Esophagus squamous epithelium (tissue), 5 donors: ENCODE results near the gene IFNA8. TPM values are rescaled to one million over a fixed set of nuclear protein-coding genes. Genes with fewer than 3 reads are reported as not detected.

ENCODE experiments used
- DNase-seq: peaks from one replicate; lab custom pipeline; 2025; lab: John Stamatoyannopoulos, UW
- H3K27ac ChIP-seq, 4 donors: fragments of 200-600 bp; sonication (generic); one replicate each; pipeline ENCODE4 v1.5.1; 2016 to 2019; ENCODE audit warnings: mild to moderate bottlenecking in 1 of 4
- H3K27me3 ChIP-seq, 4 donors: fragments of 200-600 bp; sonication (generic); 1 replicate in 3 of 4; 2 replicates in 1 of 4; pipeline versions ENCODE4 v1.5.1 to v1.6.0; 2017 to 2021; ENCODE audit warnings: antibody characterized with exemption in 1 of 4
- H3K36me3 ChIP-seq, 3 donors: fragments of 200-600 bp; sonication (generic); one replicate each; pipeline ENCODE4 v1.5.1; 2016 to 2019
- H3K4me1 ChIP-seq, 3 donors: fragments of 200-600 bp; sonication (generic); one replicate each; pipeline ENCODE4 v1.5.1; 2017 to 2019
- H3K4me3 ChIP-seq, 4 donors: fragments of 200-600 bp; sonication (generic); 1 replicate in 3 of 4; 2 replicates in 1 of 4; pipeline ENCODE4 v1.5.1; 2016 to 2019; ENCODE audit warnings: mild to moderate bottlenecking in 2 of 4, moderate library complexity in 1 of 4
- H3K9me3 ChIP-seq, 3 donors: fragments of 200-600 bp; sonication (generic); one replicate each; pipeline ENCODE4 v1.5.1; 2016 to 2019
- POLR2A ChIP-seq, 4 donors: fragments of 450-650 bp; IDR thresholded peaks; one replicate each; pipeline ENCODE4 v1.6.1; 2017; ENCODE audit warnings: antibody characterized with exemption in 4 of 4, mild to moderate bottlenecking in 4 of 4, moderate library complexity in 3 of 4
- WGBS, 2 donors: methylation state at CpG; one replicate each; pipeline ENCODE4 v1.1.5; 2018; 5-methylcytosine and 5-hydroxymethylcytosine counted together
- intact Hi-C: fragments of 100-400 bp; cut with DNase I; formaldehyde crosslinking; loops from one replicate; pipeline ENCODE4 v1.15.0; 2022
- total RNA-seq, 4 donors: library from RNA; depleted of rRNA; stranded (reverse); fragments of >200 nt; gene quantifications; one replicate each; pipeline ENCODE4 v1.1.0, GENCODE V29; 2016
- TF ChIP-seq, protein P1 (sequence below), 6 experiments: fragments of 450-650 bp in 4 of 6; fragments of 200-600 bp in 2 of 6; sonication (generic) in 2 of 6; IDR thresholded peaks; one replicate each; pipeline ENCODE4 v1.5.1; 2016 to 2019; ENCODE audit warnings: antibody characterized with exemption in 6 of 6, mild to moderate bottlenecking in 4 of 6, moderate library complexity in 4 of 6
- donor health status: DM: yes; HTN: yes; CAD: no.

Gene IFNA8
- total RNA-seq, 4 donors from 2014 or later: not detected

DNA sequence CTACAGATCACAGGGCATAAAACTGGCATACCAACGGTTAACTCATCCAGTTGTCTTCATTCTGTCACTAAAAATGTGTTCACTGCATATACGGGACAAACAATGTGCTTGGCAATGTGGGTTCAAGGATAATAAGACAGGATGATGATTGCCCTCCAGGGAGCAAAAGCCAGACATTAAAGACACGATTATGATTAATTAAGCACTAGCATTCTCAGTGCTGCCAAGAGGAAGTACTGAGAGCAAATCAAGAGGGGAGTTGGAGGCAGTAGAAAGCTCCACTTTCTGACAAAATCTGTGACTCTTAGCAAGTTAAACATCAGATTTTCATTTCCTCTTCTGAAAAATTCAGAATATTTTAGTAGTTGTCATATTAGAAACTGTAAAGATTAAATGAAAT is 9.0 kb upstream of the IFNA8 start:
- 9% methylated on average over 3 of the region's 3 CpGs for WGBS, 2 donors
- peaks cover 0 to 72% (median 5%) of the 10 kb centered on the region in 4 donors for H3K27me3 ChIP-seq

DNA sequence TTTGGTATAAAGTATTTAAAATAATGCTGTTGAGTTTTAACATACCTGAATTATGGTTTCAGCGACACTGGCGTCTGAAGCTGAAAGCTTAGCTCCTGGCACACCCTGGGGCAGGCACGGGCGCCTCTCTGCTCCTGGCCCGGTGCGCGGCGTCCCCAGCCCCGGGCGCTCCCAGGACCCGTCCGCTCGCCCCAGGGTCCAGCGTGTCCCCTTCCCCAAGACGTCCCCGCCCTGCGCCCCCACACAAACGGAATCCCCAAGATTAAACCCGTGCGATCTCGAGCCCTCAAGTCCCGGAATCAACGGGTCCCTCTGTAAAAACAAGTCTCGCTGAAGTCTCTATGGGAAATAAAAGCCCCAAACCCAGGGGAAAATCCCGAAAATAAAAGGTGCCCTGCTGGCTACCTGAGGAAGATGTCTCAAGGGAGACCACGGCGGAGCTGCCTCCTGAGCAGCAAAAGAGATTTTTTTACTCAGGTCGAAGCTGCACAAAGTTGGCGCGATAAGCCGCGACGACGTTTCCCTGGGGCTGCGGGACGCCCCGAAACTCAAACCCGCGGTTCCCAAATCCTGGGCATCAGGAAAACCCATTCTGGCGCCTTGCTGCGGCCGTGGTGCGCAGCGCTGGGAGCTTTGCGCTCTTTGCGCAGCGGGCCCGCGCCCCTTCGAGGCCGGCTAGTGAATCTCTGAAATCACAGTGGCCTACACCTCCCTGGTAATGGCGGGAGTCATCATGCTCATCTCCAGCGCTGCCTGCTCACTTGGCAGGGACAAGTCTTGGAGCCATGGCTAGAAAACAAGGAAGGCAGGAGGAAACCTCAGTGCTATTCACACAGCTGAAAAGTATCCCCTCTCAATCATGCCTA is 6.3 kb upstream of the IFNA8 start:
- peaks cover 0 to 50% (median 5%) of the 10 kb centered on the region in 4 donors for H3K27me3 ChIP-seq
- 6% methylated on average over 27 of the region's 53 CpGs; no CpG with 5 or more reads in 1 of the 2 donors for WGBS, 2 donors
- no peak overlapping the region for H3K27ac ChIP-seq
- DNase-seq: no peak
- TF ChIP-seq, protein P1, sequence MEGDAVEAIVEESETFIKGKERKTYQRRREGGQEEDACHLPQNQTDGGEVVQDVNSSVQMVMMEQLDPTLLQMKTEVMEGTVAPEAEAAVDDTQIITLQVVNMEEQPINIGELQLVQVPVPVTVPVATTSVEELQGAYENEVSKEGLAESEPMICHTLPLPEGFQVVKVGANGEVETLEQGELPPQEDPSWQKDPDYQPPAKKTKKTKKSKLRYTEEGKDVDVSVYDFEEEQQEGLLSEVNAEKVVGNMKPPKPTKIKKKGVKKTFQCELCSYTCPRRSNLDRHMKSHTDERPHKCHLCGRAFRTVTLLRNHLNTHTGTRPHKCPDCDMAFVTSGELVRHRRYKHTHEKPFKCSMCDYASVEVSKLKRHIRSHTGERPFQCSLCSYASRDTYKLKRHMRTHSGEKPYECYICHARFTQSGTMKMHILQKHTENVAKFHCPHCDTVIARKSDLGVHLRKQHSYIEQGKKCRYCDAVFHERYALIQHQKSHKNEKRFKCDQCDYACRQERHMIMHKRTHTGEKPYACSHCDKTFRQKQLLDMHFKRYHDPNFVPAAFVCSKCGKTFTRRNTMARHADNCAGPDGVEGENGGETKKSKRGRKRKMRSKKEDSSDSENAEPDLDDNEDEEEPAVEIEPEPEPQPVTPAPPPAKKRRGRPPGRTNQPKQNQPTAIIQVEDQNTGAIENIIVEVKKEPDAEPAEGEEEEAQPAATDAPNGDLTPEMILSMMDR (IDR thresholded peaks at IDR 0.05): no peak
- TF ChIP-seq POLR2A (IDR thresholded peaks at IDR 0.05): no peak
- no peaks in the 10 kb centered on the region for H3K9me3 ChIP-seq
- H3K4me1 ChIP-seq: peaks cover 6 to 14% (median 10%) of the 10 kb centered on the region in 3 donors
- intact Hi-C loops: no loop called here
- H3K4me3 ChIP-seq: peak overlapping the region; percentile 8 to 61 (median 40)
- no peaks in the 10 kb centered on the region for H3K36me3 ChIP-seq

More for the DNA sequence above, 9.0 kb upstream of the IFNA8 start:
- no peaks in the 10 kb centered on the region for H3K9me3 ChIP-seq
- H3K36me3 ChIP-seq: no peaks in the 10 kb centered on the region
- H3K27ac ChIP-seq: no peak overlapping the region
- intact Hi-C loops: no loop called here
- H3K4me3 ChIP-seq: no peak overlapping the region
- DNase-seq: no peak
- no peak for TF ChIP-seq POLR2A (IDR thresholded peaks at IDR 0.05)
- TF ChIP-seq, protein P1 (IDR thresholded peaks at IDR 0.05): no peak
- H3K4me1 ChIP-seq: peaks cover 6 to 22% (median 13%) of the 10 kb centered on the region in 3 donors

DNA sequence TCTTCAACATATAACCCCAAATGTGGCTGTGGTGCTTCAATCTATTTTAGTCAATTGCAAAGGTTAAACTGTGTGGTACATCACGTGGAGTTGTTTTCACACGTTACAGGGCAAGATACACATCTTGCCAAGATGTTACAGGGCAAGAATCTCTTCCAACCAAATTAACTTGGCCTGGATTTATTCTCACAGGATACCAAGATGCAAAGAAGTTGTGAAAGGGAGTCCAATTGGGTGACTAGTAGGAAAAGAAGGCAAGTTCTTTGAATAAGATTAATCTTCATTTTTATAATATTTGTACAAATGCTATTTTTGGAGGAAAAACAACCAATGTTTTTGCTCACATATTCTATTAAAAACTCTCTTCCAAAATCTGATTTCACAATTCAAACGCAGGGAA is 4.8 kb upstream of the IFNA8 start:
- H3K27ac ChIP-seq: no peak overlapping the region
- intact Hi-C loops: no loop called here
- peaks cover 6 to 14% (median 10%) of the 10 kb centered on the region in 3 donors for H3K4me1 ChIP-seq
- no peak for TF ChIP-seq POLR2A (IDR thresholded peaks at IDR 0.05)
- TF ChIP-seq, protein P1 (IDR thresholded peaks at IDR 0.05): no peak
- no peaks in the 10 kb centered on the region for H3K9me3 ChIP-seq
- peaks cover 0 to 42% (median 5%) of the 10 kb centered on the region in 4 donors for H3K27me3 ChIP-seq
- WGBS, 2 donors: 62 to 72% methylated on average over 3 of the region's 3 CpGs
- H3K36me3 ChIP-seq: no peaks in the 10 kb centered on the region
- no peak overlapping the region for H3K4me3 ChIP-seq
- no peak for DNase-seq

DNA sequence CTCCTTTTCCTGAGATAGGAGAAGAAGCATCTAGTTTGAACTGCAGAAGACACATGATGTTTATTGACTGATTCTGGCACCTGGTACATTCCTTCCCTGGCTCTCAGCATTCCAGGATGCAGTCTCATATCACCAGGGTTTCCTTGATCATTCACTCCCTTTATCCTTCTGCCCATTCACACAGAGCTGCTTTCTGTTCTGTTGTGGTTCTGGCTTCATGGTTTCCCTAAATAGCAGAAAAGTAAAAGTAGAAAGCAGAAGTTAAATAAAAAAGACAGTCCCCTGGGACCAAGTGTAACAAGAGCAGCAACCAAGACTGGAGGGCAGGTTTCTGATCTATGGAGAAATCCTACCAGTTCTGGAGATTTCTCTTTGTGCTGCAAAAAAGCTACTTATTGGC is 3.2 kb downstream of the IFNA8 start:
- no peaks in the 10 kb centered on the region for H3K9me3 ChIP-seq
- DNase-seq: no peak
- H3K4me1 ChIP-seq: peaks cover 0 to 17% (median 0%) of the 10 kb centered on the region in 3 donors
- H3K4me3 ChIP-seq: no peak overlapping the region
- no peaks in the 10 kb centered on the region for H3K36me3 ChIP-seq
- intact Hi-C loops: no loop called here
- no peak for TF ChIP-seq POLR2A (IDR thresholded peaks at IDR 0.05)
- TF ChIP-seq, protein P1 (IDR thresholded peaks at IDR 0.05): no peak
- H3K27ac ChIP-seq: no peak overlapping the region
- H3K27me3 ChIP-seq: peaks cover 0 to 22% (median 0%) of the 10 kb centered on the region in 4 donors

DNA sequence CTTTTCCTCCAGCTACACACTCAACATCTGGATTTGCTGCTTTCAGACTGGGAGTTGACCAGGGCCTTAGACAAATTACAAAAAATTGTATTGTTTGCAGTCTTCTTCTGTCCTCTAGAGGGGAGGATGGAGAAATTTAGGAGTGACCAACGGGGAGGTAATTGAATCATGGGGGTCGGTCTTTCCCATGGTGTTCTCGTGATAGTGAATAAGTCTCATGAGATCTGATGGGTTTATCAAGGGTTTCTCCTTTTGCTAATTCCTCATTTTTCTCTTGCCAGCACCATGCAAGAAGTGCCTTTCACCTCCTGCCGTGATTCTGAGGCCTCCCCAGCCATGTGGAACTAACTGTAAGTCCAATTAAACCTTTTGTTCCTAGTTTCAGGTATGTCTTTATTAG is 4.2 kb downstream of the IFNA8 start:
- 69 to 74% methylated on average over 4 of the region's 4 CpGs for WGBS, 2 donors
- no peak overlapping the region for H3K27ac ChIP-seq
- no peaks in the 10 kb centered on the region for H3K36me3 ChIP-seq
- H3K4me3 ChIP-seq: no peak overlapping the region
- H3K9me3 ChIP-seq: no peaks in the 10 kb centered on the region
- H3K4me1 ChIP-seq: peaks cover 0 to 17% (median 0%) of the 10 kb centered on the region in 3 donors
- no peak for TF ChIP-seq POLR2A (IDR thresholded peaks at IDR 0.05)
- TF ChIP-seq, protein P1 (IDR thresholded peaks at IDR 0.05): no peak
- DNase-seq: no peak
- H3K27me3 ChIP-seq: peaks cover 0 to 22% (median 0%) of the 10 kb centered on the region in 4 donors
- intact Hi-C loops: no loop called here
